OCI-LY7 (cell line): ENCODE results near the gene FAM114A1. TPM values are rescaled to one million over a fixed set of nuclear protein-coding genes. Genes with fewer than 3 reads are reported as not detected.

Experiments used
- microRNA-seq: library from miRNA; unstranded; fragments of <30 nt; microRNA quantifications from one replicate; pipeline ENCODE4 v1.2.0, GENCODE V29; 2022; ENCODE audit warnings: borderline replicate concordance
- small RNA-seq: library from RNA; depleted of rRNA; stranded (forward); fragments of <200 nt; gene quantifications from one replicate; pipeline ENCODE3, GENCODE V24; 2014
- total RNA-seq, 2 experiments: library from RNA; depleted of rRNA in 1 of 2; stranded (reverse); fragments of >200 nt in 1 of 2; shearing (Covaris generic) in 1 of 2; gene quantifications; 2 replicates each; pipeline ENCODE4 v1.2.3, GENCODE V29; 2014 to 2022

The FAM114A1 gene
- total RNA-seq, 2 experiments from 2014 or later = not detected

Small RNA genes lying within 50 kb of the gene (microRNA-seq; reads per million reads assigned to microRNA genes)
- gene MIR574 = not detected

Small RNA genes lying within 50 kb of the gene (small RNA-seq; reads per million reads assigned to genes)
- gene MIR574 = not detected

Other genes starting within 250 kb of the FAM114A1 start
- gene KLF3, start 203.6 kb upstream of the FAM114A1 start, total RNA-seq (2014; rRNA removed; shearing (Covaris generic)) = 0.09 TPM in 1 of 2 replicates, not detected in the other
- 0.23 TPM in 1 of 2 replicates, not detected in the other for gene KLF3, start 203.6 kb upstream of the FAM114A1 start, total RNA-seq (2022)
- gene TLR10, start 84.8 kb upstream of the FAM114A1 start, total RNA-seq (2014; rRNA removed; shearing (Covaris generic)) = 34.5 and 39.8 TPM in 2 replicates
- 19.5 and 27.4 TPM in 2 replicates for gene TLR10, start 84.8 kb upstream of the FAM114A1 start, total RNA-seq (2022)
- gene TLR1, start 63.0 kb upstream of the FAM114A1 start, total RNA-seq (2014; rRNA removed; shearing (Covaris generic)) = 3.3 and 3.8 TPM in 2 replicates
- gene TLR1, start 63.0 kb upstream of the FAM114A1 start, total RNA-seq (2022) = 6.0 and 7.4 TPM in 2 replicates
- gene TLR6, start 11.0 kb upstream of the FAM114A1 start, total RNA-seq (2014; rRNA removed; shearing (Covaris generic)) = 1.5 TPM in 2 replicates
- 7.1 and 9.2 TPM in 2 replicates for gene TLR6, start 11.0 kb upstream of the FAM114A1 start, total RNA-seq (2022)
- 25.0 and 29.0 TPM in 2 replicates for gene TMEM156, start 164.6 kb downstream of the FAM114A1 start, total RNA-seq (2014; rRNA removed; shearing (Covaris generic))
- 29.4 and 35.7 TPM in 2 replicates for gene TMEM156, start 164.6 kb downstream of the FAM114A1 start, total RNA-seq (2022)
- gene KLHL5, start 194.4 kb downstream of the FAM114A1 start, total RNA-seq (2014; rRNA removed; shearing (Covaris generic)) = 34.4 and 47.5 TPM in 2 replicates
- 59.8 and 69.8 TPM in 2 replicates for gene KLHL5, start 194.4 kb downstream of the FAM114A1 start, total RNA-seq (2022)